NCI-H1436 treated with DMSO at 0.1 percent for 48 hours (cell line): ENCODE results near the gene TRHDE.
"Not testable (repeated sequence)": the region's sequence is repeated elsewhere in the genome, so short reads cannot be mapped to it uniquely, and the experiment has no call there.

Experiments
- DNase-seq: peaks from one replicate; lab custom pipeline; 2025; lab: John Stamatoyannopoulos, UW

Gene TRHDE

DNA sequence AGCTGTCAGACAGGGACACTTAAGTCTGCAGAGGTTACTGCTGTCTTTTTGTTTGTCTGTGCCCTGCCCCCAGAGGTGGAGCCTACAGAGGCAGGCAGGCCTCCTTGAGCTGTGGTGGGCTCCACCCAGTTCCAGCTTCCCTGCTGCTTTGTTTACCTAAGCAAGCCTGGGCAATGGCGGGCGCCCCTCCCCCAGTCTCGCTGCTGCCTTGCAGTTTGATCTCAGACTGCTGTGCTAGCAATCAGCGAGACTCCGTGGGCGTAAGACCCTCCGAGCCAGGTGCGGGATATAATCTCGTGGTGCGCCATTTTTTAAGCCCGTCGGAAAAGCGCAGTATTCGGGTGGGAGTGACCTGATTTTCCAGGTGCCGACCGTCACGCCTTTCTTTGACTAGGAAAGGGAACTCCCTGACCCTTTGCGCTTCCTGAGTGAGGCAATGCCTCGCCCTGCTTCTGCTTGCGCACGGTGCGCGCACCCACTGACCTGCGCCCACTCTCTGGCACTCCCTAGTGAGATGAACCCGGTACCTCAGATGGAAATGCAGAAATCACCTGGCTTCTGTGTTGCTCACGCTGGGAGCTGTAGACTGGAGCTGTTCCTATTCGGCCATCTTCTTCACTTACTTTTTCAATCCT, 248.0 kb downstream of the TRHDE start:
- DNase-seq, result not testable (repeated sequence)

DNA sequence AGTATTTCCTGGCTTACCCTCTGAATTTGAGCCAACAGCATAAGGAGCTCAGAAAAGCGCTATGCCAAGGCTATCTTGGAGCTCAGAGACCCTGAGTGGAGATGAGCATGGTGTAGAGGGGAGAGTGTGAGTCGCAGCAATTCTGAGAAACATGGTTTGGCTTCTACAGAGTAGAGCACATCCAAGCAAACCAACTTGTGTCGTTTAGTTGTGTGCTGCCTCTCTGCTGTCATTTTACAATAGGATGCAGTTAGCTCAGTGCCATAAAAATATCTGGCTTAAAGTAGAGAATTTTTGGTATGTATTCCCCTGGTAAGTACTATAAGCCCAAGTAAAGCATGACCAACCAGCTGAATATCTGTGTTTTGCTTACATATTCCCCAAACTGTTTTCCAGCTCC, 249.2 kb downstream of the TRHDE start:
- no peak for DNase-seq

DNA sequence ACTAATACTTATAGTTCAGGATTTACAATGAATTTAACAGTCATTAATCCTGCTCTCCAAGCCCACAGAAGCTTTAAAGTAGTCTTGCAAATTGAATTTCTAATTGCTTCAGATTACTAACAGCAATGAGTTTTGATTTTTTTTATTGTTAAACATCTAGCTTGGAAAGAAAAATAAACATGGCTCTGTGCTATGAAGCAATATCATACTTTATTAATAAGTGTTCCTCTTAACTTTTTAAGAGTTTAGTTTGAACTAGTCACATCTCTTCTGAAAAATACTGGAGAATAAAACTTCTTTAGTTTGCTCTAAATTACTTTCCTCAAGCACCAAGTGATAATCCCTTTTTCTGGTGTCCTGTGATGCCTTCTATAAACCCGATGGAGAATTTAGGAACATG, 250.2 kb downstream of the TRHDE start:
- no peak for DNase-seq

DNA sequence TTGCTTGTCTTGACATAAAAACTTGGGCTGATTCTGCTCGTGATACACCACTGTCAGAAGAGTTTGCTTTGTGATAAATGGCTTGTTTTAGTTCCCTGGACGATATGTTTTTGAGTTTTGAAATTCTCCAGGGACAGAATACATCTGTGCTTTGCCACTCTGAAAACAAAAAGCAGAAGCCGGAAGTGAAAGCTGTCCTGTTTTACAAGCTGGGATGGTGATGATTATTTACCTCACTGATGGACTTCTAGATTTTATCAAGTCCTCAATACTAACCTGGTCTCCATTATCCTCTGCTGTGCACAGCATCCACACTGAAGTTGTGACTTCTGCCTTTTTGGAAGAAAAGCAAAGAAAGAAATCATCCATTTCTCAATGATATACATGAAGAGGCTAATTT, 251.6 kb downstream of the TRHDE start:
- DNase-seq, result no peak

DNA sequence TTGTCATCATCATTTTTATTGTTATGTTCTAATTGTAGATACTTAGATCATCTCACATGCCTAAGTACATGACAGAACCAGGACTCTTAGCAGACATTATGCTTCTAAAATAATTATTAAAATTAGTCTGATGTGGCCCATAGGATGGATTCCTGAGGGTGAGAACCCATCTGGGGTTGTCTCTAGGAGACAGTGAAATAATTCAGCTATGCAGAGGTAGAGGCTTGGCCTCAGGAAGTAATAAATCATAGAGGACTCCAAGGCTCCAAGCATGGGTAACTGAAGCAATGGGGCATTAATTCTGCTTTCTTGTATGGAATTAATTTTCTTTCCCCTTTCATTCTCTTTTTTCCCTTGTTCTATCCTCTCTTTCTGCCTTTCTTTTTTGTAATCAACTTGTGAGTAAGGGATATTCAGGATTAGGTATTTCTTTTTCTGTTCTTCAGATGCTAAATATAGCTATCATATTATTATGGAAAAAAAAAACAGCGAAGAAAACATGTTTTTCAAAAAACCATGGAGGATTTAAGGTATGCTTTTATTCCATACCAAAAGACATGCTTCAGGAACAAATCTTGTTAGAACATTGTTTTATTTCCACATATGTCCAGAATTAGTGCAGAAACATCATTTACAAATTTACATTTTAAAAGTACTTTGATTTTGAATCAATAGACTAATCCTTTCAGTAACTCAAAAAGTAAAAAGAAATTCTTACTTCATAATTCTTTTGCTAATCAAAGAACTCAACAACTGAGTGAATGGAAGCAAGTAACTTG, 263.2 kb downstream of the TRHDE start:
- DNase-seq, result no peak

DNA sequence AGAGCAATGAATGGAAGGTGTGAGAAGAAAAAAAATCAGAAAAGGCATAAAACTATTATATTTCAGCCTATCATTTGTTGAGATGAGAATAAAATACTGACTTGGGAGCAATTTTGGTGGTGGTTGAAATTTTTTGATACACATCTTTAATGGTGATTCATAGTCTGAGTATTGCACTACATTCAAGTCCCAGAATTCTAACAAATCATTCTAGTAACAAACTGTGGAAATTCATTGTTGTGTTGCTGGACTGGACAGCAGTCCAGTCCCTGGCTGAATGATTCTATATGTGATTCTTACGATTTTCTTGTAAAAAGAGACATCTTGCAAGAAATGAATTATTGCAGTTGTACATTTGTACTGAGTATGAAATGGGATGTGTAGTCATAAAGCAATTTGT, 268.6 kb downstream of the TRHDE start:
- DNase-seq, result no peak

DNA sequence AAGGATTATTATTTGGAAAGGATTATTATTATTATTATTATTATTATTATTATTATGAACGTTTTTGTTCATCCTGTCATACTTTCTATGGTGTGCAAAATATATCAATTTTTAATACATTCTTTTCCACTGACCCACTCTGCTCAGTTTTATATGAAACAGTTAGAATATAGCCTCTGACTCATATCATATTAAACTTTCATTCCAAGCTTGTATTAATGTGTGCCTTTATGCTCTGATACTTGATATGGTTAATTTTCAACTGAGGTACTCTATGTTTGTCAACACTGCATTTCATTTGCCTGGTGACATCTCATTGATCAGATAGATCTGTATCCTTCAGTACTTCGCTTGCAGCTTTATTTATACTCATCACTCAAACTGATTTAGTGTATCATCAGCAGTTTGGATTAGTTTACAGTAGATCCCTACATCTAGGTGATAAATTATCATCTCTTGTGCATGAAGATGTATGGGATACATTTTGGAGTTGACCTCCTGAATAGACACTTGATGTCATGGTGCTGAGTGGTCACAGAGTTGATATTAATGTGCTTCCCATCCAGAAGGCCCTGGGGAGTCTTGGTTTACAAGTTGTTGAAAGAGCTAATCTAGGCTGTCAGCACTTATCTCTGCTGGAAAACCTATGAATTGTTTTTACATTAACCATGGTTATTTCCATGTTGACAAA, 271.8 kb downstream of the TRHDE start:
- no peak for DNase-seq

DNA sequence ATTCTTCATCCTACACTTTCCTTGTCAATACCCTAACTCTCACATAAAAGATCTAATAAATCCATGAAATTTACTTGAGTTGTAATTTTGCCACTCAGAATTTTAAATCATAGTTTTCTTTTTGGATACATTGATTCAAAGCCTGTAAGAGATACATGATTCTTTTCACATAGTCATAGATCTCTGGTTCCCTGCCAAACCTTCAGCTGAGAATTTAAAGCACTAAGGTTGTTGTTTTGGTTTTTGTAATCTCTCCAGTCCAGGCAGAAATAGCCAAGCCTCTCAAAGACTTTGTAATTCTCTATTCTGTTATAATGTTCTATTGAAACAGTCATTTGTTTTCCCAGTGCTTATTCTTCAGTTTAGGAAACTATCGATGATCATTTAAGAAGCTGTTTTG, 273.9 kb downstream of the TRHDE start:
- DNase-seq, result no peak

DNA sequence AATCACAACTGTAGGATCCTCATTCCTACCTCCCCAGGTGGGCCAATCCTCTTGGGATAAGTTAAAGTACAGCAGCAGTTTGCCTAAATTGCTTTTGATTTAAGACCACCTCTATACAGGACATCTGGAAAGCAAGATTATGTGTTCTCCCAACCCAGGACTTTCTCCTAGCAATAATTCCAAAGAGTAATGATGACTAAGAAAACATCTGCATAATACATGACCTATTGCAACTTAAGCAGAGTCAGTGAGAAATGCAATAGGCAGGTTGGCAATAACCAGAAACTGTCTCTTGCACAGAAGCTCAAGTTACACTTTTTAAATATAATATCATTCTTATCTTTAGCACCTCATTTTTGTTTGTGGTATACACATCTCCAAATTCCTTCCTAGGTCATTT, 275.4 kb downstream of the TRHDE start:
- DNase-seq, result no peak

DNA sequence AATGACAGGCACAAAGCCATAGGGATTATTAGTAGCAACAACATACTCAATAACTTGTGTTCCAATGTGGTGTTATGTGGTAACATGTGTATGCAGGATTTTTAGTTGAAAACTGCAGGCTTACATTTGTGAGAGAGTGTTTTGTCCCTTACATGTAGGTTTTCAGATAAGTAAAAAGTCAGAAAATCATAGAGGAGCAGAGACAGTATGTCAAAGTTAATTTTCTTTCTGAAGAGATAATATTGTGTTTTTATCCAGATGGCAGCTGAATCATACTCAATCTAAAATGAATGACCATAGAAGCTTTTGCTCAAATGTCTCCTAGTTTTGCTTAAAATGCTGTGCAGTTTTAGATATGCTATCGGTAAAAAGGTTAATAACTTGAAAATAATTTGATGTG, 277.0 kb downstream of the TRHDE start:
- DNase-seq, result no peak

DNA sequence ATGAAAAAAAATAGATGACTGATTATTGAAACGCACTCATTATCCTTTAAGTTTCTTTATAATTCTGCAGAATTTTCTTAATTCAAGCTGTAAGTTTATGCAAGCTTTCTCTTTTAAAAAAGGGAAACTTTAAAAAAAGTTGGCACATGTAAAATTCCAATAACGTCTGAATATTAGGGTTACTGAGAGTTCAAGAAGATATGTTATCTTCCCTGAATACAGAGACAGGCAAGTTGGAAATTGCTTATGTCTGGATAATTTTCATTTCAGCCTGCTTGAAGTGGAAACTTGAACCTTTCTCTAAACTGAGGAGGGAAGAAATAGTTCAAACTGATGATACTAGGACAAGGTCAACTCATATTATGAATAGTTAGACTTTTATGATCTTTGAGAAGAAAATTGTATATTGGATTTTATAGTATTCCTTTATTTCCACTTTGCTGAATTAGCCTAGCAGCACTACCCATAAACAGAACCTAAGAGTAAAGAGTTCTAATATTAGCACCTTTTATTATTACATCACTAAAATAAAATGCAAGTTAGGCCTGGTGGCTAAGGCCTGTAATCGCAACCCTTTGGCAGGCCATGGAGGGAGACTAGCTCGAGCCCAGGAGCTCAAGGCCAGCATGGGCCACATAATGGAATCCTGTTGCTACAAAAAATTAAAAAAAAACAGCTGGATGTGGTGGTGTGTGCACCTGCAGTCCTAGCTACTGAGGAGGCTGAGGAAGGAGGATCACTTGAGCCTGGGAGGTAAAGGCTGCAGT, 288.0 kb downstream of the TRHDE start:
- DNase-seq, result no peak

DNA sequence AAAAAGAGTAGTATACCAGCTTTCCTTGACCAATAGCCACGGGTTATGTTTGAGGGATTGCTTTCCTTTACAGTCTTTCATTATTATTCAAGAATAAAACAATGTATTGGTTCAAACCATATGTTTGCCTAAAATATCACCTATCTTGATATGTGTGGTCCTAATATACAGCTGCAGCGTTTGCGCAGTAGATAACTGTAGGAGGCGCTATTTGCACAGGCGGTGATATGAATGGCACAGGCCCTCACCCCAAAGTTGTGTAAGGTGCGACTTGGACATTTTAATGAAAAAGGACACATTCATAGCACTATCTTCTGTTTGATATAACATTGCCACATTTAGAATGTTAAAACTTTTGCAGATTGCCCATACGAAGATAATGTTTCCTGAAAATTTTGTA, 298.4 kb downstream of the TRHDE start:
- no peak for DNase-seq

DNA sequence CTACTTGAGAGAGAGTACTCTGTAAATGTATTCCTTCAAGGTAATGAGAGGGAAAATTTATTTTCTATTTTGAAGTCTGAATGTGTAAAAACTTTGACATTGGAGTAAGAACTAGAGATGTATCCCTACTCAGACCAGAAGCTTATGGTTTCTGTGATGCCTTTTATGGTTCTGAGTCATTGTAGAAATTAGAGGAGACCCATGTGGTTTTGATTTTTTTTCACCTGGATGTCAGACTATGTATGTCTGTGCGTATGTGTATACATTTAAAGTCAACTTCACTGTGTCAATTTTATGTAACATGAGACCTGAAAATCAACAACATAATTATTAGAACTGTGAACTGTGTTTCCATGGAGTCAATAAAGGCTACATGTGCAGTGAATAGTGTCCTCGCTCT, 302.0 kb downstream of the TRHDE start:
- no peak for DNase-seq

DNA sequence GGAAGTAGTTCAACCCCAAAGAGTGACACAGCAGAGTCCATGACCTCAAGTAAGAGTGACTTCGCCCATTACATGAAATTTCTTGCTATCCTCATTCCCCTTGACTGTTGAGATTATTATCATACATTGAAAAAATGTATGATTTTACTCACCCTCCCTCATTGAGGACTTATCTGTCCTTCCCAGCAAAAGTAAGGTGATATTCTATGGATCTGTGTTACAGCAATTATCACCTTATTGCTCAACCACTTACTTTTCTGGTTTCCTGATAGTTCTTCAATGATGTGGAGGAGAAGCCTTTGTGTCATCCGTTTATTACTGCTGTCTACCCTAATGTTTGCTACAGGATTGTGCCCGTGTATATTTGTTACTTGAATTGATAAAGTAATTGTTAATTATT, 306.2 kb downstream of the TRHDE start:
- DNase-seq, result no peak

DNA sequence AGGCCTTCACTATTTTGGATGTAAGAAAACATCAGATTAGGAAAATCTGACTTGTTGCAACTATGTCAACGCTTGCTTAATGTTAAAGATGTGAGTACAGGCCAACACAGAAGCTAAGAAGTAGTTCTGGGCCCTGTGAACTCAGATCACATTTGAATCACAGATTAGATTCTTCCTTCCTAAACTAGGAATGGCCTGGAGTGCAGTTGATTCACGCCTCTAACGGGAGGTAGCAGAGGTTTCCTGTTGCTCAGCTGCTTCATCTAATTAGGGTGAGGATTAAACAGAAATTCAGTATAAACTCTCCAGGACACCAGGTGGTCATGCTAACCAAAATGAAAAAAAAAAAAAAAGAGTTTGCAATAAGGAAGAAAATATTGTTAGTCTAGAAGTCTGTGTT, 314.3 kb downstream of the TRHDE start:
- no peak for DNase-seq

DNA sequence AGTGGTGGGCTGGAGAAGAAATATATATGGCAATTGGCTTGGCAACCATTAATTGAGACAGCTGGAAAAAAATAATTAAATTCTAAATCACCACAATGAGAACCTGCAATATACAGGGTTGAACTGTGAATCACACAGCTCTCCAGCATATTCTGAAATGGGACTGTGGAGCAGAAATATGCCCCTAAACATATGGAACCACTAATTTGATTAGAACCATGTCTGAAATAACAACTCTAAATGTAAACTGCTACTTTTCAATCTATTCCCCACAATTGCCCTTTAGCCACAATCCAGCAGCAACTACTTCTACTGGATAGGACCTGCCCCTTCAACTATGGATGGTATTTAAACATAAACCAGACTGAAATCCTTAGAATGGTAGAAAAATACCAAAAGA, 330.4 kb downstream of the TRHDE start:
- DNase-seq, result no peak

DNA sequence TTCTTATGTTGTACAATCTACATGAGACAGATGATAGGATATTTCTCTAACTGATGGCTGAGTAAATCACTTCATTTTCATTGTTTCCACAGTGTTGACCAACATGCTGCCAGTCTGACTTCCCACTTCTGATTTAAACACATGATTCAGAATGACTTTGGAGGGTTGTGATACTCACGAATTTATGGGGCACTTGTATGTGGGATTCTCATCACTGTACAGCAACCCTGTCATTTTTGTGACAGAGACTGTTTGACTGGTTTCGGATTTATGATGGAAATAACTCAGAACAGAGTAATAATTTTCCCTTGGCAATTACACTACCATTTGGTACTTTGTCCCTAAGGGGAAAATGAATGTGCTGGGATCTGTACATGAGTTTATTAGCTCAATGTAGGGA, 333.8 kb downstream of the TRHDE start:
- no peak for DNase-seq

DNA sequence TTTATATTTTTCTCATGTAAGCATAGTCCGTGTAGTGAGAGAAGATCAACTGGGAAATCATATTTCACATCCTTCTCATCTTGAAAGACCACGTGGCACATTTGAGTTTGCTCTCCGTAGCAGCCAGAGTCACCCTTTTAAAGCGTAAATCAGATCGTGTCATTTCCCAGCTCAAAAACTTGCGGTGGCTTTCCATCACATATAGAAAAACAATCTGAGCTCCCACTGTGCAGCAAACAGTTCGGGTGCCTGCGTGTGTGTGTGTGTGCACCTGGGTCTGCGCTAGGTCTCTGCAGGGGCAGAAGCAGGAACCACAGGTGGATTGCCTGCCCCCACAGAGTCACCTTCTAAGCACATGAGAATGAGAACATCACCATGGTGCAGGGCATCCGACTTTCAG, 338.2 kb downstream of the TRHDE start:
- no peak for DNase-seq

DNA sequence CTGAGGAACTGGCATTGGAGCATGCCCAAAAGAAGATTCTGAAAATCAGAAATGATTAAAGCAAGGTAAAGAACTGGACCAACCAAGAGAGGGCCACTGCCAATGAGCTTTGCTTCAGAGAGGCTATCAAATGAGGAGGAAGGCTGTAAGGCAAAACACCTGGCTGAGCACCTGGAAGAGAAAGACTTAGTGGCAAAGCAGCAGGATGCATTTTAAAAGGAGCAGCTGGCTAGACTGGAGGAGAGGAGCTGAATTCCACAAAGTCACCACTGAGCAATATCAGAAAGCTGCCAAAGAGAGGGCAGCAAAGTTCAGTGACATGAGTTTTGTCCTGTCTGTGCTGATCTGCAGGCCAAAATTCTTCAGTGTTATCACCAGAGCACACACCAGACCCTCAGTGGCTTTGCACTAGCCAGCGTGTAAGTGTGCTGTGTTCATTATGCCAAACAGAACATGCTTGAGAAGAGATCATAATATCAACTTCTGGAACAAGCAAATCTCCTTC, 338.7 kb downstream of the TRHDE start:
- no peak for DNase-seq

DNA sequence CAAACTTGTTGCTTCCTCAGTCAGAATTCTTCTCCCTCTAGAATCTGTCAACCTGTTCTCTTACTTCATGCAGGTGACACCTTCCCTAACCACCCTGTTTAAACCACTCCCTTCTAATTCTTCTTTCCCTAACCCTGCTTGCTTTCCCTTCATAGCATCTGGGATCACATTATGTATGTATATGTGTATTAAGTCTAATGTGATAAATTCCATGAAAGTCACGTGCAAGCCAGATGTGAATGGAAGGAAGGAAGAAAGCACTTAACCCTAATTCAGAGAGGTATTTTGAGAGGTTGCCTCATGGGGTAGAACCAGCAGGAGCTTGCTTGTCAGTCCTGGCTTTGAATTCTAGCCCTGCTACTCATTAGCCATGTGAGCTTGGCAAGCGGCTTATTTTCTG, 340.0 kb downstream of the TRHDE start:
- DNase-seq, result no peak

DNA sequence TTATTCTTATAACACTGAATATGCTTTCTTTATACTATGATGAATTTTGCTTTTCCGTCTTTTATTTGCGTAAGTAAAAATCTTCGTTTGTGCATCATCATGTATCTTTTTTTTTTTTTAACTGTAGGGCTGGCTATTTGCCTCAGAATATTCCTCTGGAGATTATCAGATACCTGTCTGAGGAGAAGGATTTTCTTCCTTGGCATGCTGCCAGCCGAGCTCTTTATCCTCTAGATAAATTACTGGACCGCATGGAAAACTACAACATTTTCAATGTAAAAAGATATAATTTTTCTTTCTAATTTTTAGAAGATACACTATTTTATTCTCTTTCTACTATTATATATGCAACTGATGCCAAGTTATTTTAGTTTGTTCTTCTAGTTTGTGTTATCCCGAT, 346.6 kb downstream of the TRHDE start:
- no peak for DNase-seq

DNA sequence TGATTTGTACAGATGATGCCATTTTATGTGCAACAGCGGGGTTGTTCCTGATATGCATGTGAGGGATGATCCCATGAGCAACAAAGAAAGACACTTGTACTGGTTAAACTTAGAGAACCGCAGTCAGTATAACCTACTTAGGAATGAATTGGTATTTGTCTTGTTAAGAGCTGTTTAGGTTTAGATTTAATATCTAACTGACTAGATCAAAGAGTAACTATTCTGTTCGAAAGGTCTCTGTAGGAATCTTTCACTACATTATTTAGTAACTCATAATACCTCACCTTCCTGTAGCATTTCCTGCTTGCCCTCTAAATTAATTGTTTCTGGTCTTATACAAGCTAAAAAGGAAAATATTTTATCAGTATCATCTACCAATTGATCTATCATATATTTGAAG, 350.4 kb downstream of the TRHDE start:
- DNase-seq, result no peak
